Measurements from ENCODE around the gene TNRC18. TPM values are rescaled to one million over a fixed set of nuclear protein-coding genes. Genes with fewer than 3 reads are reported as not detected.
A peak's percentile ranks its signal among the peaks of the same experiment; 100 is the strongest.

The TNRC18 gene
- total and polyA plus RNA-seq, 9 of the 15 experiments (the other 6 are each of a cell fraction or from before 2014, with no cell fraction given) = 0.03 to 43.2 (median 18.0) TPM

DNA sequence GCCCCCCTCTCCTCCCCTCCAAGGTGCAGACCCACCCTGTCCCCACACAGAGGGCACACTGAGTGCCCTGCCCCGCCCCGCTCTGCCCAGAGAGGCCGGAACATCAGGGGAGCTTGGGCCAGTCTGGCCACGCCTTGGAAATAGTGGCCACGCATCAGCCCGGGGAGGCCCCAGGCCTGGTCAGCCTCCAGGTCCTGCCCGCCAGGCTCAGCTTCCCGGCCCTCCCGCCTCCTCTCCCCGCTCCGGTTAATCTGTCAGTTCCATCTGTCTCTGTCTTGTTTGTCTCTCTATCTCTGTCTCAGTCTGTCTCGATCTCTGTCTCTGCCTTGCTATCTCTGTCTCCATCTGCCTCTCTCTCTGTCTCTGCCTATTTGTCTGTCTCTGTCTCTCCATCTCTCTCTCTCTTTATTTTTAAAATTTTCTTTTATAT is 28.9 kb upstream of the TNRC18 start (continued):
- TF ChIP-seq KAT7 (CRISPR knock-in tag; IDR thresholded peaks at IDR 0.05; ENCODE audit: borderline replicate concordance) = no peak
- TF ChIP-seq GABPB2 (CRISPR knock-in tag; conservative IDR thresholded peaks at IDR 0.05) = no peak
- TF ChIP-seq DNMT1 (IDR thresholded peaks at IDR 0.05) = no peak
- TF ChIP-seq KDM5B (IDR thresholded peaks at IDR 0.05; ENCODE audit: insufficient replicate concordance, low read depth, low read length) = no peak
- no peak for TF ChIP-seq ZNF444 (CRISPR knock-in tag; IDR thresholded peaks at IDR 0.05)
- TF ChIP-seq LEF1 (IDR thresholded peaks at IDR 0.05) = no peak
- TF ChIP-seq, protein P1, sequence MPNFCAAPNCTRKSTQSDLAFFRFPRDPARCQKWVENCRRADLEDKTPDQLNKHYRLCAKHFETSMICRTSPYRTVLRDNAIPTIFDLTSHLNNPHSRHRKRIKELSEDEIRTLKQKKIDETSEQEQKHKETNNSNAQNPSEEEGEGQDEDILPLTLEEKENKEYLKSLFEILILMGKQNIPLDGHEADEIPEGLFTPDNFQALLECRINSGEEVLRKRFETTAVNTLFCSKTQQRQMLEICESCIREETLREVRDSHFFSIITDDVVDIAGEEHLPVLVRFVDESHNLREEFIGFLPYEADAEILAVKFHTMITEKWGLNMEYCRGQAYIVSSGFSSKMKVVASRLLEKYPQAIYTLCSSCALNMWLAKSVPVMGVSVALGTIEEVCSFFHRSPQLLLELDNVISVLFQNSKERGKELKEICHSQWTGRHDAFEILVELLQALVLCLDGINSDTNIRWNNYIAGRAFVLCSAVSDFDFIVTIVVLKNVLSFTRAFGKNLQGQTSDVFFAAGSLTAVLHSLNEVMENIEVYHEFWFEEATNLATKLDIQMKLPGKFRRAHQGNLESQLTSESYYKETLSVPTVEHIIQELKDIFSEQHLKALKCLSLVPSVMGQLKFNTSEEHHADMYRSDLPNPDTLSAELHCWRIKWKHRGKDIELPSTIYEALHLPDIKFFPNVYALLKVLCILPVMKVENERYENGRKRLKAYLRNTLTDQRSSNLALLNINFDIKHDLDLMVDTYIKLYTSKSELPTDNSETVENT (CRISPR knock-in tag; IDR thresholded peaks at IDR 0.05) = no peak
- TF ChIP-seq HMG20A (CRISPR knock-in tag; conservative IDR thresholded peaks at IDR 0.05) = no peak
- TF ChIP-seq ZNF224 (CRISPR knock-in tag; IDR thresholded peaks at IDR 0.05) = no peak
- no peak for TF ChIP-seq ZBTB1 (CRISPR knock-in tag; IDR thresholded peaks at IDR 0.05; ENCODE audit: borderline replicate concordance, low read depth)
- TF ChIP-seq DPF2 (IDR thresholded peaks at IDR 0.05) = peak; percentile 95
- TF ChIP-seq GATAD2B (IDR thresholded peaks at IDR 0.05; ENCODE audit: borderline replicate concordance) = no peak
- TF ChIP-seq ZNF644 (tag; IDR thresholded peaks at IDR 0.05; ENCODE audit: low read depth) = no peak
- TF ChIP-seq E2F1 (CRISPR knock-in tag; IDR thresholded peaks at IDR 0.05) = no peak
- TF ChIP-seq CREB5 (CRISPR knock-in tag; IDR thresholded peaks at IDR 0.05) = no peak
- no peak for TF ChIP-seq DEAF1 (CRISPR knock-in tag; IDR thresholded peaks at IDR 0.05)
- TF ChIP-seq ZNF316 (IDR thresholded peaks at IDR 0.05) = no peak
- TF ChIP-seq, protein P2, sequence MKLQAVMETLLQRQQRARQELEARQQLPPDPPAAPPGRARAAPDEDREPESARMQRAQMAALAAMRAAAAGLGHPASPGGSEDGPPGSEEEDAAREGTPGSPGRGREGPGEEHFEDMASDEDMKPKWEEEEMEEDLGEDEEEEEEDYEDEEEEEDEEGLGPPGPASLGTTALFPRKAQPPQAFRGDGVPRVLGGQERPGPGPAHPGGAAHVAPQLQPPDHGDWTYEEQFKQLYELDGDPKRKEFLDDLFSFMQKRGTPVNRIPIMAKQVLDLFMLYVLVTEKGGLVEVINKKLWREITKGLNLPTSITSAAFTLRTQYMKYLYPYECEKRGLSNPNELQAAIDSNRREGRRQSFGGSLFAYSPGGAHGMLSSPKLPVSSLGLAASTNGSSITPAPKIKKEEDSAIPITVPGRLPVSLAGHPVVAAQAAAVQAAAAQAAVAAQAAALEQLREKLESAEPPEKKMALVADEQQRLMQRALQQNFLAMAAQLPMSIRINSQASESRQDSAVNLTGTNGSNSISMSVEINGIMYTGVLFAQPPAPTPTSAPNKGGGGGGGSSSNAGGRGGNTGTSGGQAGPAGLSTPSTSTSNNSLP (IDR thresholded peaks at IDR 0.05; ENCODE audit: borderline replicate concordance, low read depth, low read length) = no peak
- peak; percentile 69 for TF ChIP-seq CC2D1A (IDR thresholded peaks at IDR 0.05)
- TF ChIP-seq SRSF7 (optimal IDR thresholded peaks at IDR 0.05; ENCODE audit: low read depth, low read length) = no peak
- no peak for TF ChIP-seq ZFP1 (CRISPR knock-in tag; IDR thresholded peaks at IDR 0.05)
- no peak for TF ChIP-seq ZNF584 (CRISPR knock-in tag; IDR thresholded peaks at IDR 0.05; ENCODE audit: low read depth)
- TF ChIP-seq TRIM24 (IDR thresholded peaks at IDR 0.05) = peak; percentile 52 to 74; a peak in 3 of 4 replicates
